SK-N-MC (cell line): ENCODE data around the gene SERPINA9.

ENCODE experiments used
- EZH2 ChIP-seq: fragments of 200-600 bp; sonication (generic); IDR thresholded peaks from one replicate; pipeline ENCODE4 v1.6.1; 2017; ENCODE audit warnings: antibody characterized with exemption
- FOXP2 ChIP-seq: optimal IDR thresholded peaks from 2 replicates; pipeline ENCODE3; 2011; ENCODE audit warnings: mild to moderate bottlenecking, moderate library complexity; ENCODE audit not compliant: insufficient read depth; ENCODE audit errors: extremely low read length, control extremely low read depth
- POLR2AphosphoS5 ChIP-seq: IDR thresholded peaks from 2 replicates; pipeline ENCODE4 v1.6.1; 2012; ENCODE audit warnings: mild to moderate bottlenecking, low read depth, low read length, borderline replicate concordance

- TF ChIP-seq EZH2: no peak
- TF ChIP-seq FOXP2: no peak
- TF ChIP-seq POLR2AphosphoS5: no peak
Measured at GRCh38 chr14:94505206-94505605, 29.2 kb upstream of the SERPINA9 start.
